EH (cell line): Measurements from ENCODE around the gene RIN2.
A peak's percentile ranks its signal among the peaks of the same experiment; 100 is the strongest.

Source experiments
- DNase-seq: peaks from one replicate; pipeline ENCODE4 v3.0.0-alpha.2; 2015; ENCODE audit warnings: low read depth

The RIN2 gene

GRCh38 chr20:19765913-19766312 lies 7.9 kb downstream of the RIN2 start:
- DNase-seq, result no peak

GRCh38 chr20:19767070-19767469 lies 9.0 kb downstream of the RIN2 start:
- no peak for DNase-seq

- DNase-seq, result no peak
Measured at GRCh38 chr20:19768325-19768842, 10.3 kb downstream of the RIN2 start.

GRCh38 chr20:19769507-19769906 lies 11.4 kb downstream of the RIN2 start:
- DNase-seq, result no peak

GRCh38 chr20:19770375-19770774 lies 12.3 kb downstream of the RIN2 start:
- DNase-seq, result no peak

GRCh38 chr20:19771031-19771430 lies 13.0 kb downstream of the RIN2 start:
- no peak for DNase-seq

GRCh38 chr20:19773471-19773870 lies 15.4 kb downstream of the RIN2 start:
- no peak for DNase-seq

- DNase-seq, result peak; percentile 50
Measured at GRCh38 chr20:19774135-19774933, 16.3 kb downstream of the RIN2 start.

- DNase-seq, result peak; percentile 96
Measured at GRCh38 chr20:19775353-19776253, 17.5 kb downstream of the RIN2 start.

- peak; percentile 40 for DNase-seq
Measured at GRCh38 chr20:19777315-19777714, 19.3 kb downstream of the RIN2 start.

GRCh38 chr20:19777981-19778380 lies 19.9 kb downstream of the RIN2 start:
- DNase-seq, result peak; percentile 18

- DNase-seq, result no peak
Measured at GRCh38 chr20:19778404-19778803, 20.3 kb downstream of the RIN2 start.

GRCh38 chr20:19779634-19780033 lies 21.6 kb downstream of the RIN2 start:
- DNase-seq, result peak; percentile 27

GRCh38 chr20:19780261-19780660 lies 22.2 kb downstream of the RIN2 start:
- DNase-seq, result no peak

GRCh38 chr20:19781235-19781634 lies 23.2 kb downstream of the RIN2 start:
- no peak for DNase-seq

- no peak for DNase-seq
Measured at GRCh38 chr20:19782669-19783068, 24.6 kb downstream of the RIN2 start.

- peak; percentile 84 for DNase-seq
Measured at GRCh38 chr20:19783966-19784401, 25.9 kb downstream of the RIN2 start.

- peak; percentile 84 for DNase-seq
Measured at GRCh38 chr20:19784511-19785172, 26.6 kb downstream of the RIN2 start.

- peak; percentile 70 for DNase-seq
Measured at GRCh38 chr20:19785173-19785982, 27.3 kb downstream of the RIN2 start.

GRCh38 chr20:19785983-19786285 lies 27.9 kb downstream of the RIN2 start:
- peak; percentile 58 for DNase-seq

GRCh38 chr20:19786311-19786710 lies 28.3 kb downstream of the RIN2 start:
- peak; percentile 91 for DNase-seq

GRCh38 chr20:19787366-19787765 lies 29.3 kb downstream of the RIN2 start:
- DNase-seq, result no peak
